Mucosa of rectum (tissue), 2 donors: Measurements from ENCODE around the gene ABCC4.

Experiments
- H3K27ac ChIP-seq, 2 donors: one replicate each; pipeline ENCODE4 v1.7.0; 2013; ENCODE audit warnings: inconsistent platforms in 2 of 2, low read depth in 2 of 2, low read length in 2 of 2
- H3K27me3 ChIP-seq, 2 donors: one replicate each; pipeline ENCODE4 v1.7.0; 2013; ENCODE audit warnings: low read length in 2 of 2; ENCODE audit not compliant: control insufficient read depth in 2 of 2, insufficient read depth in 2 of 2
- H3K36me3 ChIP-seq, 2 donors: one replicate each; pipeline ENCODE4 v1.7.0; 2013; ENCODE audit warnings: low read length in 2 of 2; ENCODE audit not compliant: control insufficient read depth in 2 of 2, insufficient read depth in 2 of 2
- H3K4me1 ChIP-seq, 2 donors: one replicate each; pipeline ENCODE4 v1.7.0; 2013; ENCODE audit warnings: low read length in 2 of 2, mild to moderate bottlenecking in 1 of 2; ENCODE audit not compliant: control insufficient read depth in 2 of 2, insufficient read depth in 2 of 2
- H3K4me3 ChIP-seq, 2 donors: one replicate each; pipeline ENCODE4 v1.7.0; 2013; ENCODE audit warnings: low read length in 2 of 2
- H3K9ac ChIP-seq, 2 donors: one replicate each; pipeline ENCODE4 v1.7.0; 2013; ENCODE audit warnings: low read length in 2 of 2, low read depth in 1 of 2, mild to moderate bottlenecking in 1 of 2
- H3K9me3 ChIP-seq, 2 donors: one replicate each; pipeline ENCODE4 v1.7.0; 2013; ENCODE audit warnings: low read length in 2 of 2; ENCODE audit not compliant: control insufficient read depth in 2 of 2
- donor health status: healthy.
- donor health status: Normal muscosa, but diverticular disease.

ABCC4 gene

GRCh38 chr13:94978516-94978915, 322.7 kb downstream of the ABCC4 start:
- no peaks in the 10 kb centered on the region for H3K27me3 ChIP-seq
- no peak overlapping the region for H3K4me3 ChIP-seq
- H3K36me3 ChIP-seq: no peaks in the 10 kb centered on the region
- no peak overlapping the region for H3K27ac ChIP-seq
- no peaks in the 10 kb centered on the region for H3K9me3 ChIP-seq
- no peak overlapping the region for H3K9ac ChIP-seq
- no peaks in the 10 kb centered on the region for H3K4me1 ChIP-seq

GRCh38 chr13:94974015-94974951, 327.0 kb downstream of the ABCC4 start:
- Histone ChIP-seq H3K36me3 (no peaks in the 10 kb centered on the region), H3K9ac (no peak overlapping the region), H3K27me3 (peaks cover 6 to 7% of the 10 kb centered on the region in 2 donors), H3K4me3 (no peak overlapping the region), H3K4me1 (no peaks in the 10 kb centered on the region), H3K27ac (no peak overlapping the region), H3K9me3 (no peaks in the 10 kb centered on the region)

- H3K27me3 ChIP-seq: peaks cover 17 to 18% of the 10 kb centered on the region in 2 donors
- H3K9ac ChIP-seq: no peak overlapping the region
- no peak overlapping the region for H3K27ac ChIP-seq
- H3K9me3 ChIP-seq: no peaks in the 10 kb centered on the region
- no peaks in the 10 kb centered on the region for H3K36me3 ChIP-seq
- H3K4me3 ChIP-seq: no peak overlapping the region
- H3K4me1 ChIP-seq: no peaks in the 10 kb centered on the region
Measured at GRCh38 chr13:94972262-94972661, 329.0 kb downstream of the ABCC4 start.
